ENCODE data around the gene CNTNAP5. TPM values are rescaled to one million over a fixed set of nuclear protein-coding genes. Genes with fewer than 3 reads are reported as not detected.

Gene CNTNAP5
- total RNA-seq, 1 experiment from 2014 or later, result not detected

DNA sequence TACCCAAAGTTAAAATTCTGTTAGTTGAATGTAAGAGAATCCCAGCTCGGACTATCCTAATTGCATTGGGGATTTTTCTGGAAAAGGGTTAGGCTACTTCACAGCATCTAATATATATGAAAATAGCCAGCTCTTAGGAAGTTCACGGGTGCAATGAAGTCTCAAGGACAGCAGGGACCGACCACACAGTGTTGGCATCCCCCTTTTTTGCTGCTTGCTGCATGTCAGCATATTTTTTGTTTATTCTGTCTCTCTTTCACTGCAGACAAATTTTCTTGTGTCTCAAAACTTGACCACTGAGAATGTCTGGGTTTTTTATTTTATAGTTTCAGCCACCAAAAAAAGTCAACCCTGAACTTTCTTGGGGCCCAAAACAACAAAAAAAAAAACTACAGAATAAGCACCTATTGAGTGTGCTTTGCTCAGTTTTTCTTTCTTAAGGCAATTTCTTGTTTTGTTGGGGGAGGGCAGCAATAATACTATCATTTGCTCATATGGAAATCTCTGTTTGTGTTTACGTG is 535.6 kb downstream of the CNTNAP5 start:
- Histone ChIP-seq H3K9me3 (ENCODE audit: control insufficient read depth, insufficient read depth, low read depth, low read length) (no peaks in the 10 kb centered on the region), H3K4me1 (ENCODE audit: control insufficient read depth, insufficient read depth, low read length) (no peaks in the 10 kb centered on the region), H3K4me3 (ENCODE audit: low read depth in 2 of 2, low read length in 2 of 2) (no peak overlapping the region), H3K27ac (ENCODE audit: low read length) (no peak overlapping the region), H3K27me3 (ENCODE audit: control insufficient read depth, insufficient read depth, low read length) (no peaks in the 10 kb centered on the region), H3K36me3 (ENCODE audit: control insufficient read depth, insufficient read depth, low read length) (no peaks in the 10 kb centered on the region)
- in situ Hi-C loops (cut with HindIII; ENCODE audit: low pct_unique_long_range_greater_than_20kb, low sequenced_read_pairs), result no loop called here
- POLR2A ChIA-PET, result no interaction called here
- CTCF ChIA-PET, result no interaction called here
- intact Hi-C loops (cut with micrococcal nuclease; ENCODE audit: unreplicated experiment), result no loop called here
- no TSS peak for BruUV-seq (replicated peaks)
- ATAC-seq (no peak), DNase-seq (ENCODE audit: low read depth, low spot score) (no peak)
- TF ChIP-seq CTCF (IDR thresholded peaks at IDR 0.05), result no peak
- no peak for TF ChIP-seq TCF7L2 (IDR thresholded peaks at IDR 0.05; ENCODE audit: low read depth, low read length)
- TF ChIP-seq SIN3A (IDR thresholded peaks at IDR 0.05; ENCODE audit: borderline replicate concordance, insufficient read depth, low read depth, low read length), result no peak
- no peak for TF ChIP-seq REST (IDR thresholded peaks at IDR 0.05; ENCODE audit: insufficient read depth in 1 of 2, low read depth in 2 of 2, low read length in 1 of 2)
- no peak for TF ChIP-seq POLR2AphosphoS5 (IDR thresholded peaks at IDR 0.05; ENCODE audit: low read depth, low read length)

DNA sequence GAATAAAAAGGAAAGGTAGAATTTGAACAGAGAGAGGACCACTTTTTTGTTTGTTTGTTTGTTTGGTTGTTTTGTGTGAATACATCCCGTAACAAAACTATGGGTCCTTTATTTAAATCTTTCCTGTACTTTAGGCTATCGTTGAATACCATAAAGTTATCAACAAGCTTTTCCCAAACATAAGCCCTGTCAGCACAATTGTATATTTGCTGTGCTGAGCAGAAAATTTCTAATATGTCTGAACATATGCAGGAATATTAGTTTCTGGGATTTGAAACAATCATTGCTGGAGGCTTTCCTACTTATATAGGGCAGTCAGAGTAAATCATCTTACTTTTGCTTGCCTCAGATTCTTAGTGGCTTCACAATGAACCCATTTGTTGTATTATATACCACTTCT is 536.4 kb downstream of the CNTNAP5 start:
- no peak for TF ChIP-seq REST (IDR thresholded peaks at IDR 0.05; ENCODE audit: insufficient read depth in 1 of 2, low read depth in 2 of 2, low read length in 1 of 2)
- no peak for TF ChIP-seq TCF7L2 (IDR thresholded peaks at IDR 0.05; ENCODE audit: low read depth, low read length)
- no peak for TF ChIP-seq CTCF (IDR thresholded peaks at IDR 0.05)
- no peak for TF ChIP-seq SIN3A (IDR thresholded peaks at IDR 0.05; ENCODE audit: borderline replicate concordance, insufficient read depth, low read depth, low read length)
- no peak for TF ChIP-seq POLR2AphosphoS5 (IDR thresholded peaks at IDR 0.05; ENCODE audit: low read depth, low read length)
- ATAC-seq, result no peak
- no peaks in the 10 kb centered on the region for H3K9me3 ChIP-seq (ENCODE audit: control insufficient read depth, insufficient read depth, low read depth, low read length)
- no peak overlapping the region for H3K27ac ChIP-seq (ENCODE audit: low read length)
- H3K36me3 ChIP-seq (ENCODE audit: control insufficient read depth, insufficient read depth, low read length), result no peaks in the 10 kb centered on the region
- BruUV-seq (replicated peaks), result no TSS peak
- ChIA-PET POLR2A (no interaction called here), CTCF (no interaction called here)
- H3K27me3 ChIP-seq (ENCODE audit: control insufficient read depth, insufficient read depth, low read length), result no peaks in the 10 kb centered on the region
- no peak for DNase-seq (ENCODE audit: low read depth, low spot score)
- H3K4me1 ChIP-seq (ENCODE audit: control insufficient read depth, insufficient read depth, low read length), result no peaks in the 10 kb centered on the region
- H3K4me3 ChIP-seq (ENCODE audit: low read depth in 2 of 2, low read length in 2 of 2), result no peak overlapping the region
- intact Hi-C loops (cut with micrococcal nuclease; ENCODE audit: unreplicated experiment) (no loop called here), in situ Hi-C loops (cut with HindIII; ENCODE audit: low pct_unique_long_range_greater_than_20kb, low sequenced_read_pairs) (no loop called here)
